Stimulated activated CD4-positive, alpha-beta T cell treated with anti-CD3 and anti-CD28 coated beads, Interleukin-15, amount 100 ng/mL, for 24 hours (primary cell): ENCODE results near the gene SRGAP1.
"Not testable (repeated sequence)": the region's sequence is repeated elsewhere in the genome, so short reads cannot be mapped to it uniquely, and the experiment has no call there.

ENCODE experiments used
- DNase-seq: peaks from one replicate; pipeline ENCODE4 v3.0.0-alpha.2; 2020

The SRGAP1 gene

GRCh38 chr12:63841011-63841410, 3.5 kb upstream of the SRGAP1 start:
- no peak for DNase-seq

- DNase-seq, result no peak
These were observed 2.9 kb upstream of the SRGAP1 start for GRCh38 chr12:63841571-63841970.

- not testable (repeated sequence) for DNase-seq
These were observed 1.8 kb upstream of the SRGAP1 start for GRCh38 chr12:63842750-63843149.

DNA sequence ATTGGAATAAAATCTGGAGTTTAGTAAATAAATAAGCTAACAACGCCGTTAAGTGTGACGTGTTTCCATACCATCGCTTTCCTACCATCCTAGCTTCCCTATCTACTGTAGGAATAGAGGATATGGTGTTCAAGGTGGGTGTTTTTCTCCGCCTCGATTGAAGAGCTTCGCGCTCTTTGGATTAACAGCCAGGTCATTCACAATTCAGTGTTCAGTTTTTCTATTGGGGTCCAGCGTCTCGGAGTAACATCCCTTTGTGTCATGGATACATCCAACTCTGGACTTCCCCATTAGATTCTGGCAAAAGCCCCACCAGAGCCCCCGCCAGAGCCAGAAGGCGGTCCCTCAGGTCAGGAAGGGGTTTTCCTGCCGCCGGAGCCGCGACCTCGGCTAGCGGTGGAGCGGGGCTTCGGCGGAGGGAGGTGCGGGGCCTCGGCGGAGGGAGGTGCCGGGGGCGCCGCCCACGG, 1.2 kb upstream of the SRGAP1 start:
- DNase-seq, result no peak

- peak; percentile 88 for DNase-seq
These were observed 644 bp upstream of the SRGAP1 start for GRCh38 chr12:63843721-63844390.

- DNase-seq, result no peak
These were observed 1.2 kb downstream of the SRGAP1 start for GRCh38 chr12:63845726-63846125.

DNA sequence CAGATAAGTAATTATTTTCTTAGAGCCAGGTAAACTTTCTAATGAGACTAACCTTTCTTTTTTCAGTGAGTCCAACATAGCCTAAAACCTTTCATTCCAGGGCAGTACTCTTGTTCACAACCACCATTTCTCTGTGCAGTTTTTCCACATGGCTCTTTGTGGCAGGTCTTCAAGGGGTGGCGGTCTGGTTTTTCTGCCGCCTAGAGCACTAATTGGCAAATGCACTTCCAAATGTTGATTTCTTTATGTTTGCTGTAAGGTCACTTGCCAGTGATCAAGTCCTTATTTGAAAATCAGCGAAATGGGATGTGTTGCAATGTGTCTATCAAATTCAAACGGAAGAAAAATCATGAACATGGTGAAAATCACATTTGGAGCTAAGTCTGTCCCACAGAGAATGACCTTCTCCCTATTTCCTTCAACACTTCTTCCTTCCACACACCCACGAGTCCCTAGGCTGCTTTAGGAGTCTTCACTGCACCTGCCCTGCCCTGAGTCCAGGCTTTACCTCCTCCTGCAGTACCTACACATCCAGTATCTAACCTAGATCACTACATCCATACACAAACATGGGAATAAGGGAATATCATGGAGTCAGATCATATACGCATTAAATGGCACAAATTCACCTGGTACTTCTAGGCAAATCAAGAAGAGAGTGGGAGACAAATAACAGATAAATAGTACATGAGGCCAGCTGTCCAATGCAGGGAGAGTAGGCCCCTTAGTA, 1.9 kb downstream of the SRGAP1 start:
- DNase-seq, result no peak

- no peak for DNase-seq
These were observed 4.0 kb downstream of the SRGAP1 start for GRCh38 chr12:63848450-63848849.

GRCh38 chr12:63849106-63849620, 4.7 kb downstream of the SRGAP1 start:
- no peak for DNase-seq

DNA sequence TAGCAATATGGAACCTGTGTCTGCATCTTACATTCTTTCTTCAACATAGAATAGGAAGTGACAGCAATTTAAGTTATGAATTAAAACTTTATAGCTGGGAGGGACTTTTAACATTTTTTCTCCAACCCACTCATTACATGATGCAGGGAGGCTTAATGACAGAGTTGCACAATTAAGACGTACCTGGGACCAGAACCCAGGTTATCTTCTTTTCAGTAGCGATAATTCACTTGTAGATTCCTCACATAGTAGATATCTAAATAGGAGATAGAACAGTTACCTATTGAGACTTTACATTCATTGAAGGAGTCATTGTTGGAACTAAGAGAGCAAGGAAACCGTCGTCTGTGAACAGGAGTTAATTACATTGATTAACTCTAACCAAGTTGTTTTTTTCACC, 5.1 kb downstream of the SRGAP1 start:
- no peak for DNase-seq

DNA sequence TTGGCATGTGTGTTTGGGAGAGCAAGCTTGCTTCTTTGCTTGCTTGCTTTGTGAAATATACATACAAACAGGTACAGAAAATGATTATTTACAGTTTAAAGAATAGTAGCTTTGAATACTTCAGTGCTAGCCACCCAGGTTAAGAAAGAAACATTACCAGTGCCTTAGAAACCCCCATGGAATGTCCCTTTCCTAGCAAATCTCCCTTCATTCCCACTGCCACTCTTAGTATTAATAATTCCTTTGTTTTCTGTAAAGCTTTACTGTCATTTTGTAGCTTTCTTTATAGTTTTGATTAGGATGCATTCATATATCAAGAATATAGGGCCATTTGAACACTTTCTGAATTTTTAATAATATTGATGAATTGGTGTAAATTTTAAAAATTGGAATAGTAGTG, 9.5 kb downstream of the SRGAP1 start:
- DNase-seq, result no peak

DNA sequence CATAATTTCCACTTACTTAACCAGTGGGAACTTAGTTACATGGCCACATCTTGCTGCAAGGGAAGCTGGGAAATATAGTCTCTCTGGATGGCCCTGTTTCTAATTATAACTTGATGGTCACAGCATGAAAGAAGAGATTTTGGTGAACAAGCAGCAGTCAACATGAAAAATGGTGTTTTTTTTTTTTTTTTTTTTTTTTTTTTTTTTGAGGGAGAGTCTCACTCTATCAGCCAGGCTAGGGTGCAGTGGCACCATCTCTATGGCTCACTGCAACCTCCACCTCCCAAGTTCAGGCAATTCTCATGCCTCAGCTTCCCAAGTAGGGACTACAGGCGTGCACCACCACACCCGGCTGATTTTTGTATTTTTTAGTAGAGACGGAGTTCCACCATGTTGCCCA, 10.8 kb downstream of the SRGAP1 start:
- no peak for DNase-seq

DNA sequence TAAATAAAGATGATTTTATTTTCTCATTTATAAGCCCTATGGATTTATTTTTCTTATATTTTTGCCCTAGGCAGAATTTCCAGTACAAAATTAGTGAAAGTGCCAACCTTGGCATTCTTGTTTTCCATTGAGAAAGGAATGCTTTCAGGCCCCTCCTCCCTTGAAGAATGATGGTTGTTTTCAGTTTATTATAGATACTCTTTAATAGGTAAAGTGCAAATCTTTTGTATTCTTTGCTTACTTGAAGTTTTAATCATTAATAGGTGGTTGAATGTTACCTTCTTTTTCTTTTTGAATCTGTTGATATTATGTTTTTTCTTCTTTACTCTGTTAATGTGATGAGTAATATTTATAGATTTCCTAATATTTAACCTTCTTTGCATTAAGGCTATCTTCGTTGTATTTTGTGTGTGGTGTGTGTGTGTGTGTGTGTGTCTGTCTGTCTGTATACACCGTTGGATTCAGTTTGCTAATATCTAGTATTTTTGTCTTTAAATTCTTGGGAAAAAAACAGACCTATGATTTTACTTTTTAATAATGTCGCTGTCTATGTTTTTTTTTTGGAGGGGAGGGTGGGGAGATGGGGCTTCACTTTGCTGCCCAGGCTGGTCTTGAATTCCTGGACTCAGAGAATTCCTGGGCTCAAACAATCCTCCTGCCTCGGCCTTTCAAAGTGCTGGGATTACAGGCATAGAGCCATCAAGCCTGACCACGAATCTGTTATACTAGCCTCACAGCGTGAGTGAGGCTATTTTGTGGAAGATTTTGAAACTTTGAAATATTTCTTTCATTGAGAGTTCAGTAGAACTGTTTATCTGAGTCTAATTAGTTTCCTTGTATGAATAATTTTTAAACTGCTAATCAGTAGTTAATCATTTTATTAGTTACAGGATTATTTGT, 13.5 kb downstream of the SRGAP1 start:
- no peak for DNase-seq

- not testable (repeated sequence) for DNase-seq
These were observed 15.4 kb downstream of the SRGAP1 start for GRCh38 chr12:63859880-63860279.

GRCh38 chr12:63862187-63862968, 17.9 kb downstream of the SRGAP1 start:
- DNase-seq, result no peak

- no peak for DNase-seq
These were observed 18.4 kb downstream of the SRGAP1 start for GRCh38 chr12:63862969-63863230.

- no peak for DNase-seq
These were observed 19.4 kb downstream of the SRGAP1 start for GRCh38 chr12:63863658-63864453.

DNA sequence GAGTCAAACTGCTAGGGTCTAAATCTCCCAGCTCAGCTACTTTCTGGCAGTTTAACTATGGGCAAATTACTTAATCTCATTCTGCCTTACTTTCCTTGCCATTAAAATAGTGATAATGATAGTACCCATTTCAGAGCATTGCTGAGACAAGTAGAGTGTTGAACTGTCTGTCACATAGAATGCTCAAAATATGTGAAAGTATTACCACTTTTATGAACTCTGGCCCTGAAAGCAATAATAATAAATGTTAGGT, 19.9 kb downstream of the SRGAP1 start:
- no peak for DNase-seq

- DNase-seq, result no peak
These were observed 20.9 kb downstream of the SRGAP1 start for GRCh38 chr12:63865448-63865847.

DNA sequence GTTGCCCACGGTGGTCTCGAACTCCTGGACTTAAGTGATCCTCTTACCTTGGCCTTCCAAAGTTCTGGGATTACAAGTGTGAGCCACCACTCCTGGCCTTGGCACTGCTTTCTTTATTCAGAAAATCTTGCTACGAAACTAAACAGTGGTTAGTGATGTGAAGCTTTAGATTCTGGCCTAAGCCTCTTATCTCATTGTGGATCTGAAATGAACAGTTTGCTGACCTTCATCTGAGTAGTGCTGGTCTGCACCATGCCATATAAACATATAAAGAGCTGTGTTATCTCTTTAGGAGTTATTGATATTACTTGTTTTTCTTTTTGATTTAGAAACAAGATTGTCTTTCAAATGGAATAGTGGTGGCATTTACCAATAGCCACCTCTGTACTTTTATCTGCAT, 22.6 kb downstream of the SRGAP1 start:
- no peak for DNase-seq

DNA sequence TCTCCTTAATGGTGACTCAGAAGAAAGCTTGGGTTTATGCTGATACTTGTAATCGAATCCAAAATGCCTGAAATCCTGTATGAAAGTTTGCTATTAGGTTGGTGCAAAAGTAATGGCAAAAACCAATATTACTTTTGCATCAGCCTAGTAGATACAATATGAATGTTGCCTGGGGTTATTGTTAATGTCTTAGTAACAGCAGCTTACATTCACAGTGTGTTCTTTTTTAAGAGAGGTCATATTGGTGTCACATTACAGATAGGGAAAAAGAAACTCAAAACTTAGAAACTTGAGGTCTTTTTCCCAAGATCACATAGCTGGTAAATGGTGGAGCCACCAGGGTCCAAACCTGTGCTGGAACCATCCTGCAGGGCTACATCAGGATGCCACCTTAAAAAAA, 25.2 kb downstream of the SRGAP1 start:
- DNase-seq, result no peak

GRCh38 chr12:63870838-63871237, 26.3 kb downstream of the SRGAP1 start:
- DNase-seq, result no peak
